A673 (cell line): ENCODE data around the gene FCN2. TPM values are rescaled to one million over a fixed set of nuclear protein-coding genes. Genes with fewer than 3 reads are reported as not detected.

Source experiments
- BruUV-seq: library from RNA; stranded (reverse); fragments of 400-500 nt; replicated peaks from 2 replicates; lab custom pipeline; 2021; lab: Mats Ljungman, UMichigan
- CTCF ChIA-PET: fragments of 300-600 bp; sonication (Branson Sonifier 250); formaldehyde crosslinking; loops from one replicate; lab custom pipeline; 2022; ENCODE audit warnings: antibody characterized with exemption; lab: Charles Lee
- POLR2A ChIA-PET: fragments of 300-600 bp; sonication (Branson Sonifier 250); formaldehyde crosslinking; loops from one replicate; lab custom pipeline; 2022; ENCODE audit warnings: antibody characterized with exemption; ENCODE audit not compliant: low non-redundant PET; lab: Charles Lee
- DNase-seq: peaks from one replicate; pipeline ENCODE4 v3.0.0-alpha.2; 2015; ENCODE audit warnings: low spot score
- H3K27ac ChIP-seq: fragments of 200-600 bp; sonication (generic); 2 replicates; pipeline ENCODE4 v1.5.1; 2016; ENCODE audit warnings: mixed run types, low read depth, mild to moderate bottlenecking, mixed read lengths, antibody characterized with exemption, low read length; ENCODE audit not compliant: poor library complexity, severe bottlenecking
- H3K27me3 ChIP-seq: fragments of 200-600 bp; sonication (generic); replicated peaks from 2 replicates; pipeline ENCODE4 v1.6.1; 2017; ENCODE audit warnings: mixed run types, low read depth, mild to moderate bottlenecking, mixed read lengths, antibody characterized with exemption, low read length; ENCODE audit not compliant: insufficient read depth, poor library complexity
- H3K36me3 ChIP-seq: fragments of 200-600 bp; sonication (generic); 2 replicates; pipeline ENCODE4 v1.6.1; 2016; ENCODE audit warnings: mixed run types, mild to moderate bottlenecking, mixed read lengths, antibody characterized with exemption, low read length; ENCODE audit not compliant: insufficient read depth, poor library complexity, severe bottlenecking
- H3K4me1 ChIP-seq: fragments of 200-600 bp; sonication (generic); 2 replicates; pipeline ENCODE4 v1.6.1; 2017; ENCODE audit warnings: mixed run types, mild to moderate bottlenecking, mixed read lengths, antibody characterized with exemption, low read length; ENCODE audit not compliant: insufficient read depth, poor library complexity, severe bottlenecking
- H3K4me3 ChIP-seq: fragments of 200-600 bp; sonication (generic); 2 replicates; pipeline ENCODE4 v1.5.1; 2016; ENCODE audit warnings: low read depth, mixed run types, mild to moderate bottlenecking, mixed read lengths, low read length; ENCODE audit not compliant: poor library complexity, severe bottlenecking
- H3K9me3 ChIP-seq: fragments of 200-600 bp; sonication (generic); 2 replicates; pipeline ENCODE4 v1.6.1; 2016; ENCODE audit warnings: mixed run types, low read depth, mild to moderate bottlenecking, mixed read lengths, antibody characterized with exemption, low read length; ENCODE audit not compliant: poor library complexity, severe bottlenecking
- EZH2 ChIP-seq: fragments of 200-600 bp; sonication (generic); IDR thresholded peaks from 2 replicates; pipeline ENCODE4 v1.6.1; 2017; ENCODE audit warnings: borderline replicate concordance, low read depth, mild to moderate bottlenecking, mixed read lengths, antibody characterized with exemption, low read length; ENCODE audit not compliant: poor library complexity, severe bottlenecking
- intact Hi-C: fragments of 100-400 bp; cut with micrococcal nuclease; formaldehyde crosslinking; loops from one replicate; pipeline ENCODE4 v1.10.0; 2022; ENCODE audit not compliant: unreplicated experiment
- total RNA-seq: library from RNA; stranded (reverse); gene quantifications from 2 replicates; pipeline ENCODE4 v1.2.3, GENCODE V29; 2021
- TF ChIP-seq, protein P1 (sequence below): fragments of 300-800, 200-600 bp; sonication (generic); conservative IDR thresholded peaks from 2 replicates; pipeline ENCODE4 v1.5.1; 2017; ENCODE audit warnings: low read depth, mild to moderate bottlenecking, antibody characterized with exemption, low read length, moderate library complexity, mixed read lengths

FCN2 gene
- total RNA-seq, 1 experiment from 2014 or later = not detected

DNA sequence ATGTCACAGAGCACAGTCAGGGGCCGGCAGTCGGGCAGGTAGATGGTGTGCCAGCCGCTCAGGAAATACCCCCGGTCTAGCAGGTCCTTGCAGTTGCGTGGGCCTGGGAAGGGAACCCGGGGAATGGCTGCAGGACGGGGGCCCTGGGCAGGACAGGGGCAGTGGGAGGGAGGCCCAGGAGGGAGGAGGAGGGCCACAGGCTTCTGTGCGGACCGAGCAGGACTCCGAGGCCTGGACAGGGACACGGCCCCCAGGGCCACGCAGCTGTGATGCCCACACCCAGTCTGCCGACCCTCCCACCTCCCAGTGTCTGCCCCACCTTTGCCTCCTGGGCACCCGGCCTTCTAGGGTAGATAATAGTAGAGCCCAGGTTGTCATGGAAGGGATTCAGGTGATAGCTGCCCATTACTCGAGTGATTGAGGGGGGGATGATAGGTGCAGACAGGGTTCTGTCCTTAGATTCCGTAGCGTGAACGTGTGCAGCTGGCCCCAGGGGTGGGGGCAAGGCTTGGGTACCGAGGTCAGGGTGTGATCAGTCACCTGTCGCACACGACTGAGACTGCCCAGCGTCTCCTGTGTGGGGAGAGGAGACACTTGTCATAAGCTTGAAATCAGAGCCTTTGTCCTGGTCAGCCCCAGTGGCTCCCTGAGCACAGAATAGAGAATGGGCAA lies 32.6 kb downstream of the FCN2 start:
- no peak for DNase-seq
- H3K9me3 ChIP-seq = no peaks in the 10 kb centered on the region
- intact Hi-C loops = no loop called here
- BruUV-seq = no TSS peak
- no peak for TF ChIP-seq EZH2
- TF ChIP-seq, protein P1, sequence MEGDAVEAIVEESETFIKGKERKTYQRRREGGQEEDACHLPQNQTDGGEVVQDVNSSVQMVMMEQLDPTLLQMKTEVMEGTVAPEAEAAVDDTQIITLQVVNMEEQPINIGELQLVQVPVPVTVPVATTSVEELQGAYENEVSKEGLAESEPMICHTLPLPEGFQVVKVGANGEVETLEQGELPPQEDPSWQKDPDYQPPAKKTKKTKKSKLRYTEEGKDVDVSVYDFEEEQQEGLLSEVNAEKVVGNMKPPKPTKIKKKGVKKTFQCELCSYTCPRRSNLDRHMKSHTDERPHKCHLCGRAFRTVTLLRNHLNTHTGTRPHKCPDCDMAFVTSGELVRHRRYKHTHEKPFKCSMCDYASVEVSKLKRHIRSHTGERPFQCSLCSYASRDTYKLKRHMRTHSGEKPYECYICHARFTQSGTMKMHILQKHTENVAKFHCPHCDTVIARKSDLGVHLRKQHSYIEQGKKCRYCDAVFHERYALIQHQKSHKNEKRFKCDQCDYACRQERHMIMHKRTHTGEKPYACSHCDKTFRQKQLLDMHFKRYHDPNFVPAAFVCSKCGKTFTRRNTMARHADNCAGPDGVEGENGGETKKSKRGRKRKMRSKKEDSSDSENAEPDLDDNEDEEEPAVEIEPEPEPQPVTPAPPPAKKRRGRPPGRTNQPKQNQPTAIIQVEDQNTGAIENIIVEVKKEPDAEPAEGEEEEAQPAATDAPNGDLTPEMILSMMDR = no peak
- H3K36me3 ChIP-seq = no peaks in the 10 kb centered on the region
- CTCF ChIA-PET = no interaction called here
- no peak overlapping the region for H3K27ac ChIP-seq
- H3K4me1 ChIP-seq = no peaks in the 10 kb centered on the region
- POLR2A ChIA-PET = no interaction called here
- H3K27me3 ChIP-seq = no peaks in the 10 kb centered on the region
- no peak overlapping the region for H3K4me3 ChIP-seq

DNA sequence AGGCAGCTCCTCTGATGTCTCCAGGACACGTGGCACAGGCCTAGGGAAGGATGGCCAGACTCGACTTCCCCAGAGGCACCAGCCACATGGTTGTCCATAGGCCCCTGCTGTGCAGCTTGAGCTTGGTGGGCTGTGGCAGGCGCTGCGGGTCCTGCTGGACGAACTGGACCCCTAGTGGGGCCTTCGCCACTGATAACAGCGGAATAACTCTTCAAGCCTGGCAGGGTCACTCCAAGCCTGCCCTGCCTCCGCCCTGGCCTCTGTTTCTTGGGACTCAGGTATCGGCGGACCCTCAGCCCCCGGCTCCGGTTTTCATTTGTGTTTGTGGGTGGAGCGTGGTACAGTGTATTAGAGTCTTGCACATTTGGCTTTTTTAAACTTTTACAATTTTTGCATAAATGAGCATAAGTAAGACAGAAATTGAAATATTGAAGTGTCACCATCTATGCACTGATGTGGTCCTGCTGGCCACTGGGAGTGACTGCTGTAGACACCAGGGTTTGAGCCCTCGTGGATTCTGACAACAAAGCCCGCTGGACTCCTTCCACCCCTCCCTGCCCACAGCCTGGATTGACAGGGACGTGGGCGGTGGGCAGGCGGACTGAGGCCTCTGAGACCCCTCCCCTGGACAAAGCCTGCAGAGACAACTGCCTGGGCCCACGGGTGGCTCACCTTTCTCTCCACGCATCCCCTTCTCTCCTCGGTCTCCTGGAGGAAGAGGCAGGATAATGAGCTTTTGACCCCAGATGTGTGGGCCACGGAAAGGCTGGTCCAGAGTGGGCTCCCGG lies 33.3 kb downstream of the FCN2 start:
- DNase-seq = no peak
- BruUV-seq = no TSS peak
- no peaks in the 10 kb centered on the region for H3K27me3 ChIP-seq

DNA sequence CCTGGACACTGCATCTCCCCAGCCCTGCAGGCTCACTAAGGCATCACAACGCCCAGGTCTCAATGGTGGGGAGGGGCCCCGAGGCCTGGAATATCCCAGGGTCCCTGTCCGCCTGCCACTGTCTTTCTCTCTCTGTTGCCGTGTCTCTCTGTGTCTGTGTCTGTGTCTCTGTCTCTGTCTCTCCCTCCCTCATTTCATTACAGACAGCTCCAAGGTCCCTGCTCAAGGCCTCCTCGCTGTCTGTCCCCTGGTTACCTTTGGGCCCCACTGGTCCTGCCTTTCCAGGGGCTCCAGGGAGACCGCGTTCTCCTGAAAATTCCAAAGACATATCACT lies 33.9 kb downstream of the FCN2 start:
- Histone ChIP-seq H3K4me3 (no peak overlapping the region), H3K36me3 (no peaks in the 10 kb centered on the region), H3K27ac (no peak overlapping the region), H3K27me3 (no peaks in the 10 kb centered on the region), H3K9me3 (peaks cover 5% of the 10 kb centered on the region), H3K4me1 (no peaks in the 10 kb centered on the region)
- ChIA-PET CTCF (no interaction called here), POLR2A (no interaction called here)
- no TSS peak for BruUV-seq
- DNase-seq = no peak
- intact Hi-C loops = no loop called here
- TF ChIP-seq, protein P1 = no peak
- TF ChIP-seq EZH2 = no peak

More for the DNA sequence above, 33.3 kb downstream of the FCN2 start:
- intact Hi-C loops = no loop called here
- Histone ChIP-seq H3K36me3 (no peaks in the 10 kb centered on the region), H3K4me3 (no peak overlapping the region), H3K9me3 (no peaks in the 10 kb centered on the region), H3K27ac (no peak overlapping the region), H3K4me1 (no peaks in the 10 kb centered on the region)
- ChIA-PET POLR2A (no interaction called here), CTCF (no interaction called here)
- TF ChIP-seq EZH2 = no peak
- TF ChIP-seq, protein P1 = no peak
